Fibroblast of skin of scalp (primary cell): ENCODE data around the gene AKAP6.

Experiments
- DNase-seq: peaks from one replicate; pipeline ENCODE4 v3.0.0-alpha.2; 2013

The AKAP6 gene

DNA sequence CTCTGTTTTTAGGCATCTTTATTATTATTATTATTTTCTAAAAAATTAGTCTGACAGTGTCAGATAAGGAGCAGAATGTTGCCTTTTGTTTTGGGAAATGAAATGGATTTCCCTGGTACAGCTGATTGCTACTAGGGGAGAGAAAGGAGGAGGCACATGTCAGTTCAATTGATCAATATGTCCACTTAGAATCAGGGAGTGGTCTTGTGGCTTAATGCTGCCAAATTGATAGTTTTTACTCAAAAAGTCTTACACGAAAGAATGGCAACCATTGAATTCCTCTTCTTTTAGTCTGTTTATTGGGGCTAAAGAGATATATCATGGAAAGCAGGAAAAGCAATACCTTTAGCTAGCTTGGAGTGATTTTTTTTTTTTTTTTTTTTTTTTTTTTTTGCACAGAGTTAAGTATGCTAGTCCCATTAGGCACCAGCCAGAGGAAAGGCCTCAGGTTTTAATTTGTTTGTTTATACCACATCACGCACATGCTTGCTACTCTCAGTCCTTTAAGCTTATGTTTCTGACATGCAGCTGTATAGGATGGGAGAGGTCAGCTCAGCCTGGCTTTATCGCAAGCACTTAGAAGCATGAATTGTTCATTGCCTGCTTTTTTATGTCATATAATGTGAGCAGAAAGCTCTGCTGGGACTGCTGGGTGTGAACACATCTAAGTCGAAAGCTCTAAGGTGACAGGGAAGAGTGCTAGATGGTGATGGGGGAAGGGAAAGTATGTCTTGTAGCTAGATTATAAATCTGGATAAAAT lies 1.4 kb downstream of the AKAP6 start:
- no peak for DNase-seq

DNA sequence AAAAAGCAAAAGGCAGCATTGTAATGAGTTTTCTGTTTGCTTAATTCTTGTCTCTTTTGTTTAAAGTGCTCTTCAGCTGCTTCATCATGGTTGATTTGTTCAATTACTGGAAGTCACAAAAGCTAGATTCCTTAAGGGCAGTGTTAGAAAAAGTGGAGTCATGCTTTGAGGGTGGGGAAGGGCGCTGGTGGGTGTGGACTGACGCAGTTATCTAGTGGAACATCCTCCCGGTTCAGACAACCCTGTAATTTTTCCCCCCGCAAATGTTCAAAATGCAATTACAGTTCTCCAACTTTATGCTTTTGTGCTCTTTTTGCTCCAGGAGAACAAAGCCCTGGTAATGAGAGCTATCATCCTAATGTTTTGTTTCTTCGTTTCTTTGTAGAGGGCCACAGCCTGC lies 2.1 kb downstream of the AKAP6 start:
- no peak for DNase-seq

DNA sequence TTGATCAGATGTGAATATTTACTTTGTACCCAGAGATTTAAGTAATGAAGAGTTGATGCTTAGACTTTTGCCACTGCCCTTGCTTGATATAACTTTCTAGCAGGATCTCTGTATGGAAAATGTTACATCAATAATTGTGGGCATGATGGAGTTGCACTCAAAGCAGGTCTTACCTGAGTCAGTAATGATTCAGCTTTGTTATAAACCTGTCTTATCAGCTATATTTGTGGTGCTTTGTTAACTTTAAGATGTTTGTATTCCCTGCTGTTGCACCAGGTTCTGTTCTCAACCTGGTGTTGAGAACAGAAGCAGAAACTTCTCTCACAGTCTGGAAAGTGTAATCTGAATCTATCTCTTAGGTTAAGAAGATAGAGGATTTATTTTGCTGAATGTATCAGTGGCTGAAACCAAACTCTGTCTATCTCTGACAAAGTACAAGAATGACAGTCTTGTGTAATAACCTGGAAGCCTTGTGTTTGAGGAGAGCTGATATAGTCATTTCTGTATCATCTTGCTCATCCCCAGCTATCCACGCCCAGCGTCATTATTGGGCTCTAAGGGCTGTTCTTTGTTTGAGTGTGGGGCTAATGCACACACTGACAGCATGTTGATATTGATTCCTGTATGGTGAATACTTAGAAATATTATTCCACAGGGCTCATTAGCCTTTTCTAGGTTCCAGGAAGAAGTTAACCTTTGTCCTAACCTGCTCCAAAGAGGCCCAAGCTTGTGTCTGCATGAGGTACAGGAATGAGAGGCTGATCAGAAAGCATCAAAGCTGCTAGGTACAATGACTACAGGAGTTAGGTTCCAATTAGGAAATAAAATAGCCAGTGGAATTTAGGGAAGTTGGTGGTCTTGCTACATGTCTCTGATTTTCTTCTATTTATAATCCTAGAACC lies 3.6 kb downstream of the AKAP6 start:
- no peak for DNase-seq

DNA sequence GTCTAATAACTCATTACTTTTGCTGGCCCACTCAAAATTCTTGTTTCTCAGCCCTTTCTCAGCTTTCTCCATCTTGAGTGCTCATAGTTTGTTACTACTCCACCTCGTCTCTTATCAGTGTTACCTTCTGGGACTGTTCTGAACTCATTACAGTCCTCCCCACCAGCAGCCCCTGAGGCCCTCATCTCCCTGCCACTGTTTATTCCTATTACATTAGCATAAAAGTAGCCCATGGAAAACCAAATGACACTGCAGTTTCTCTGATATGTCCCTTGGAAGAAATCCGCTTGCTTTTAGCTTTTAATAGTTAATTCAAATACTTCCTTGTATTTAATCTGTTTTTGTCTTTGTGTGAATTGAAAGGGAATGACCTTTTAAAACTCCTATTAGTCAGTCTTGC lies 7.6 kb downstream of the AKAP6 start:
- no peak for DNase-seq

DNA sequence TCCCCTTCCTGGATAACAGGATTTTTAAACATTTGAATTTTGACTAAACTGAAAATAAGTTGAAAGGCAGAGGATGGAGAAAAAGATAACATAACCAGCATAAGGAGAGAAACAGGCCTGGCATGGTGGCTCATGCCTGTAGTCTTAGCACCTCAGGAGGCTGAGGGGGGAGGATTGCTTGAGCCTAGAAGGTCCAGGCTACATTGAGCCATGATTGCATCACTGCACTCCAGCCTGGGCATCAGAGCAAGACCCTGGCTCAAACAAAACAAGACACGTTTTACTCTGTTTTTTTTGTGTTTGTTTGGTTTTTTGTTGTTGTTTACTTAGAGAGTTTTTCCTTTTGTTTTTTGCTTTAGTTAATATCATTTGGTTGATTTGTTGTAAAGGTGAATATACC lies 8.7 kb downstream of the AKAP6 start:
- no peak for DNase-seq

DNA sequence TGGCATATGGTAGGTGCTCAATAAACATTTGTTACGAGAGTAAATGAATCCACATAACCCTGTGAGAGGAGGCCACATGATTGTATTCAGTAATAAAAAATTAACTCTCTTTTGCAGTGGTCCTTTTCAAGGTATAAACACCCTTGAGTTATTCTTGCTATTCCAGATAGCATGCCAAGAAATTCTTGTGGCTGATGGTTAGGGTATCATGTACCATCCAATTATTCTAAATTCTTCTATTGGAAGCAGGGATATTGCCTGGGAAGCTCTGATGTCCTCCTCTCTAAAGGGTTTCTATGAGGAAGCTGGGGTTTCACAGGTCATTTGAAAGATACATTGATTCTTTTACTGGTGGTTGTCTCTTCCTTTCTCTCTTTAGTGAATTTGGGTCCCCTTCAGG lies 10.1 kb downstream of the AKAP6 start:
- DNase-seq = no peak

DNA sequence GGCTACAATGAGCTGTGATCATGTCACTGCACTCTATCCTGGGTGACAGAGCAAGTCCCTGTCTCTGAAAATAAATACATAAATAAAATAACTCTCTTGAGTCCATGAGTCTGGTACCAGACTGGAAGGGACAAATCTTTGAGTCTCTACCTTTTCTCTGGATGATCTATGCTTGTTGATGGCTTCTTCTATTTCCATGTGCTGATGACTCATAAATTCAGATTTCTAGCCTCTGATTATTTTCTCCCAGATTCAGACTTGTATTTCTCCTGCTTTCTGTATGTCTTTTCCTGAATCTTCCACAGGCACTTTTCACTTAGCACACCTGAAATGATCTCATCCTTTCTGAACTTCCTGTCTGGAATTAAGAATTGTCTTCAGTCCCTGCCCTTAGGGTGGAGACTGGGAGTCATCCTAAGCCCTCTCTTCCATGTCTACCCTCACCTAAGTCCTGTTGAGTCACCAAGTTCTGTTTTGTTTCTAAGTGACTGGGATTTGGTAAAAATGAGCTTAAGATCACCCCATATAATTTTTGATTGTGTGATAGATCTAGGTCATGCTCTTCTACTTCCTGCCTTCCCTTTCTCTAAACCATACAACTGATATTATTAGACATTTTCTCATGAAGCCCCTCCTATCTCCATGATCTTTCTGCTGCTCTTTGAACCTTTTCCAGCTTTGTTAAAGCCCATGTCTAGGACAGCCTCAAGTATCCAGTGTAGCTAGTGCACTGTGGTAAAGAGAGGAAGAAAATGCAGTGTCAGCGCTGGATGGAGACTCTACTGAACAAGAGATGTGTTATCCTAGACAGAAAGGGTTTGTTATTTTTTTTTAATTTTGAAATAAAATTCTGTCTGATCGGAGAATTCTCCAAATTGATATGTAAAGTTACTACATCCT lies 13.1 kb downstream of the AKAP6 start:
- no peak for DNase-seq

DNA sequence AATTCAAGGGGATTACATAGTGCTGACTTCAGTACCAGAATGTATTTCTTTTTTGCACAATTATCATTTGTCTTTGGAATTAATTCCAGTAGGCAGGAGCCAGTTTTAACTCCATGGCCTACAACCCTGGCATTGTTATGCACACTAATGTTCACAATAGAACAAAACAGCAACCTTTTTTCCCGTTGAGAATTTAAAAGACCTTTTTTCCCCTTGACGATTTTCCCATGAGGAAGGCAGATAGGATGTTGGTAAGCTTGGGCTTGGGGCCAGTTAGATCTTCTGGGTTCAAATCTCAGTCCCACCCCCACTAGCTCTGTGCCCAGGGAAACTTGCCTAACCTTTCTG lies 13.7 kb downstream of the AKAP6 start:
- DNase-seq = no peak

DNA sequence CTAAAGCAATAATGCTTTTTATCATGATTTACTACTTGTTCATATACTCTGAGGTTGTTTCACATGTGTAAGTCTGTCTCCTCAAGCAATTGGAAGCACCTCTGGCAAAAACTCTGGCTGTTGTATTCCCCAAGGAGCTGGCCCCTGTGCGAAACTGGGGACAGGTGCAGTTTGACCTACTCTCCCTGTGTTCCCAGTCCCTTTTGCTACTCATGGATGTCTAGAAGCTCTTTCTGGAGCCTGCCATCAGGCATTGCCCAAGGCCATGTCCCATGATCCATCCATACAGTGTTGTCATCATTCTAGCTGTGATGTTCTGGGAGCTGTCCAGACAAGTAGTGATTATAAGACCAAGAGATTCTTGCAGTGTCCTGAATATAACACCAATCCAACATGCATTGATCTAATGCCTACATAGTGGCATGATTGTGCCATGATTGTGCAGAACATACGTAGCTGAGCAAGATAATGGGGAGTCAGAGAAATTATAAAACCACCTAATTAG lies 14.9 kb downstream of the AKAP6 start:
- no peak for DNase-seq

DNA sequence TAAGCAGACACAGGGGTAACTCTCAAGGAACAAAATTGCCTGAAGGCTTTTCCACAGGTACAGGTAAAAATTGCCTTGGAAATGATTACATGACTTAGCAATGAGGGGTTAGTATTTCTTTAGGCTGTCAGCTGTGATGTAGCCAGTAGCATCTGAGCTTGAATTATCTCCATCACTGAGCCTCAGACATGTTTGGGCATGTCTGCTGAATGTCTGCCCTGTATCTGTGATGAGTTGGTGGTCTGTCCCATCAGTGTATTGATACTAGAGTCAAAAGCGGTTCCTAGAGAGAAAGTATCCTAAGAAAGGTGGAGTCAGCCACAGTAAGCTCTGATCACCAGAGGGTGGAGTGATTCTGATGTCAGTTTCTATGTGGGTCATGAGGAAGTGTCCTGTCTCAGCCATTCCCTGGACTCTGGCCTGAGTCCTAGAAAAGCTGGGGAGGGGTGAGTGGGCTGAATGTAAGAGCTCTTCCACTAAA lies 16.3 kb downstream of the AKAP6 start:
- peak; percentile 17 for DNase-seq

DNA sequence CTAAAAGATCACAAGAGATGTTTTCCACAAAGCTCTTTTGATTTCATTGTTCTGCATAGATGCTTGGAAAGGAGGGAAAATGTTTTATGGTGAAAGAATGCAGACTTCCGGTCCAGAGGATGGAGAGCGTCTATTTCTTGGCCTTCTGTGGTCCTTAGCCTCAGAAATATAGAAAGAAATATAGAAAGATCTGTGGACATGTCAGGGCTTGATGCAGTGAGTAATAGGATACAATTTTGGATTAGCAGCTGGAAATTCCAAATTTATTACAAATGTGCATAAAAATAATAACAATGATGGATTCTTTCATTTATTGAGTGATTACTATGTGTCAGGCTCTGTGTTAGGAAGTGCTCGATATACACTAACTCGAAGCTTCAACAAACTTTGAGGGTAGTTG lies 20.2 kb downstream of the AKAP6 start:
- DNase-seq = no peak

DNA sequence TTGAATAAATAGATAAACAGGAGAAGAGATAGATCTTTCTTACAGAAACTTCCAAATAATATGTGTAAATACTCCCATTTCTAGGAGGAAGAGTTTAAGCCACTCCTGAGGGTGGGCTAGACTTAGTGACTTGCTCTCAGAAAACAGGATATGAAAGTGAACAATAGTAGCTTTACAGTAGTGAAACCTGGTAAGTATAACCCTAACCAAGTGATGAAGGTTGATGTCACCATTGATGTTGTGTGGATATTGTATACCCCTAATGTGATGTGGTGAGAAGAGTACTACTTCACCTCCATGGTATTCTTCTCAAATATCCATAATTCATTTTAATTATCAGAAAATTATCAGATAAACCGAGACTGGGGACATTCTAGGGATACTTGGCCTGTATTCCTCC lies 20.9 kb downstream of the AKAP6 start:
- DNase-seq = no peak

DNA sequence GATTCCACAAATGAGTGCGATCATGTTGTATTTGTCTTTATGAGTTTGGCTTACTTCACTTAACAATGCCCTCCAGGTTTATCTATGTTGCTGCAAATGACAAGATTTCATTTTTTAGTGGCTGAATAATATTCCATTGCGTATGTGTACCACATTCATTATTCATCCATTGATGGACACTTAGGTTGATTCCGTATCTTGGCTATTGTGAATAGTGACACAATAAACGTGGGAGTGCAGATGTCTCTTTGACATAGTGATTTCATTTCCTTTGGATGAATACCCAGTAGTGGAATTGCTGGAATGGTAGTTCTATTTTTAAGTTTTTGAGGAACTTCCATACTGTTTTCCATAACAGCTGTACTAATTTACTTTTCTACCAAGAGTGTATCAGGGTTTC lies 23.5 kb downstream of the AKAP6 start:
- DNase-seq = peak; percentile 35

DNA sequence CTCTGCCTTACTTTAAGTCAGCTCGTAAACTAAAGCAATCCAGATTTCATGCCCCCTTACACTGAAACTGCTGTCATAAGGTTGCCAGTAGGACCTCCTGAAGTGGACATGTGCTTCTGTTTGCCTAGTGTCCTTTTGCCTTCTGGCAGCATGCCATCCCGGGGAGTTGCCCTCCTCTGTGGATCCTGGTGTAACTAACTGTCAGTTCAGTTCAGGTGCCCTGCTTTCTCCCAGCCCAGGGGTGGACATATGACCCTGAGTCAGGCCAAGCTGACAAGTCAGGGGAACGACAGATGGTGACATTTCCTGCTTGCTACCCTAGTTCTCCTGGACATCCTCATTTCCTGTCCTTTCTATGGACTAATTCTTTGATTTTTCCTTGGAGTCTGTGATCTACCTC lies 25.6 kb downstream of the AKAP6 start:
- DNase-seq = no peak

DNA sequence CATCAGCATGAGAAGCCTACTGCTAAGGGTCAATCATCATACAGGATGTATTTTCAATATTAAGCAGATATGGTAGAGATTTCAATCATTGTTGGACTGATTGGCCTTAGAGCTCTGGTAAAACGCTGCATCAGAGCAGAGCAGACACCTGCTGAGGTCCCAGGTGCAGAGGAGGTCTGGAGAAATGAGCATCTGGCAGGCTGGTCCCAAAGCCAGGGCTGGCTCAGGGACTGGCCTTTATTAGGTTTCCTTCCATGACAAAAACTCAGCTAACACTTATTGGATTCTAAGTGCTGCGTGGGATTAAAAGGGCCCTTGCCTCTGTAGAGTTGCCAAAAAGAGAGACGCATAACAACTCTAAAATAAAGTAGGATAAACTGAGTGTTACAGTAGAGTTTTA lies 29.7 kb downstream of the AKAP6 start:
- DNase-seq = no peak

DNA sequence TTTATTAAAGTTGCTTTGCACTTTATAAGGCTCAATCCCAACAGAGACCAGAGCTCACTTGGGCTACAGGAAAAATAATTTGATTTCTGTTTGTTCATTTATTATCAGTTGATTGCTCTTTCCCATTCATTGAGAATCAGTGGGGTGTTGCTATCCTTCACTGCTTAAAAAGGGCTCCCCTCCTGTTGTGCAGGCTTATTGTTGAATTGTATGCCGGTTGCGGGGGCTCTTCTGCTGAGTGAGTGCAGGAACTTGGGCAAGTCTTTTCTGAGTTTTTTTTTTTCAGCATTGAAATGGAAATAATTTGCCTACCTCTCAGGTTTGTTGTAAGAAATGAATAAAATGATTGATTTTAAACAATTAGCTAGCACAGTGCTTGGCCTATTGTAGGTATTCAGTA lies 32.6 kb downstream of the AKAP6 start:
- DNase-seq = no peak

DNA sequence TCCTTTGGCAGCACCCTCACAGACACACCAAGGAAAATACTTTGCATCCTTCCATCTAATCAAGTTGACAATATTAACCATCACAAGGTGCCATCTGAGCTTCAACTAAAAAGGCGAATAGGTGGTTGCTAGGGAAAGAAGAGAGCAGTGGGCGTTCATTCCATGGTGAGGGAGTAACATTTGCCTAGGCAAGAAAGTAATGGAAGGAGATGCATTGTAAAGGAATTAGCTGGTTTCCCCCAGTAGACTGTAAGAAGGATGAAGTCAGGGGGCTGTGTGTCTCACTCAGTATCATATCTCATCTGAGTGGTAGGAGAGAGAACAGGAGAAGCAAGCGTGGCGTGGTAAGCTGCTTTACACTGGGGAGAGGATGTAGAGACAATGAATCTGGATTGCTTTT lies 34.7 kb downstream of the AKAP6 start:
- DNase-seq = no peak

DNA sequence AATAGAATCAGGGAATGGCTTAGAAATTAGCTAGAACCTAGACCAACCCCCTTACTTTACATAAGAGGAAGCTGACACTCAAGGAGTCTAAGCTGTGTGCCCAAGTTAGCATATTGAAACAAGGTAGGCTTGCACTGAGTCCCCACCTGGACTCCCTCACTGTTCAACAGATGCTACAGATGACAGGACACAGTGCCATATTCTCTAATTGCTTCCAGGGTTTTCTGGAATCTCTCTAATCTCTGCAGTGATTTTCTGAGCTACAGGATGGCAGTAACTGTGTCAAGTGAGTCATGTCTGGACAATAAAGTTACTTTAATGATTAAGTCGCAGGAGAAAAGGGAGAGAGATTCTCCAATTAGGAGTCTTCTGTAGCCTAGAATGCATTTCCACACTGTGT lies 35.8 kb downstream of the AKAP6 start:
- DNase-seq = no peak

DNA sequence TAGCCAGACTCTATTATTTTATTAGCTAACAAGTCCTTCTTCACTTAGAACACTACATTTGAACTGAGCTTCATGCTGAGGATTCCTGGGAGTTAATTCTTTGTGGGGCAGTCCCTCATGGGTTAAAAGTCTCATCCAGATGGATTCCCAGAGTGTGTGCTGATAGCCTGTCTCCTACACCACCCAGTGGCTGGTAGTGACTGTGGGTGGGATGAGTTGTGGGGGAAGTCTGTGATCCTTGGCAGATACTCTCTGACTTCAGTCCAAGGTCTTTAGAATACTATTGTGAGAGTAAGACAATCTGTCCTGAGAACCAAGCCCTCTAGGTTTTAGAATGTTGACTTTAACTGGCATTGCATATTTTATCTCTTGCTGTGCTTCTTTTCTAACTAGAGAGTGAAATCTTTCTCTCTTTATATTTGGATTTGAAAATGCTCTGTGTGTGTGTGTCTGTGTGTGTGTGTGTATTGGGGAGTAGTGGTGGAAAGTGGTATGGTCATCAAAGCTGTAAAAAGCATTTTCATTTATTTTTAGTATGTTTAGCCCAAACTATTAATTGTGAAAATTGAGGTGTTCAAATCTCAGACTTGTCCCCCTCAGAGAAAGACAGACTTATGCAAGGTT lies 37.3 kb downstream of the AKAP6 start:
- peak; percentile 90 for DNase-seq

DNA sequence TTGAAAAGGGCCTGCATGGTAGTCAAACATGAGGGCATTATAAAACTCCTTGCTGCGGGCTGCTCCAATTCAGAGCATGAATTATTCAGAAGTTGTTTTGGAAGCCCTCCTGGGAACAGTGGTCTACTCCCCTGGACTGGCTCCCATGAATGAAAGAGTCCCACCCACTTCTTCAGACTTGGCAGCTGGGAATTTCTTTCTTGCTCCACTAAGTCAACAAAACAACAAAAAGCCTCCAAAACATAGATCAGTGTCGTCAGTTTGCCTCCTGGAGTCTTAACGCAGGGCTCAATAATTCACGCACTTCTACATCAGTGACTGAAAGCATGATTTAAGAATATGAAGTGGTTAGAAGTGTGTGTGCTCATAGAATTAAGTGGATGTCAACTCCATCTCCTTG lies 37.9 kb downstream of the AKAP6 start:
- peak; percentile 77 for DNase-seq

DNA sequence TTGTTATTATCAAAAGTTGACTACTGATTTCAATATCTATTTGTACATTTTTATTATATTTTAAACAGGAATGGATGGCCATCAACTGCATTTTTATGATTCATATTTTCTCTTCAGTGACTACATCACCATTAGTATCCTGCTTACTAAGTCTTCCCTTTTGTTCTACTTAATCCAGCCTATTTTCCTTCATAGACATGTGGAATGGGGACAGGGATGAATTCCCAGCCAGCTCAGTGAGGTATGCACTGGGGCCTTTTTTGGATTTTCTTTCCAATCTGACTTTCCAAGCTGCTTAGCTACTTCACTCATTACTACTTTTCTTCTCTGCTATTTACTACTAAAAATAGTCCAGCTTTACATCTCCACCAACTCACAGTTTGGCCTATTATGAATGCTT lies 38.4 kb downstream of the AKAP6 start:
- DNase-seq = peak; percentile 65

DNA sequence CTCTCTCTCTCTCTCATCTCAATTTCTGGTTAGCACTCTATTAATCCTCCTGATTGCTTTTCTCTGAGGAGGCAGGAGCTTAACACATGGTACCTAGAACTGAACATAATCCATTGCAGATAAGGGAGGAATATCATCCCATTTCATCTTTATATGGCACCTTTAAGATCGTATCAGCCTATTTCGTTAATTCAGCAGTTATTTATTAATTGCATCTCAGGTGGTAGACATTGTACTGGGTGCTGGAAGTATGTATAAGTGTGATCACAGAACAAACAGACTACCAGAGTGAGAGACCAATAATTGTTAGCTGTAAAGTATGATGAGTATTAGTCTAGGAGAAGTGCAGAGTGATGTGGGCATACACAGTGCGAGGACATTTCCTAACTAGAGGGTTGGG lies 39.0 kb downstream of the AKAP6 start:
- no peak for DNase-seq
